HUDEP-2 (cell line): ENCODE data around the gene OSER1.

ENCODE experiments used
- DNase-seq, 76 experiments: peaks; one replicate each; lab custom pipeline; 2025; ENCODE audit not compliant: unreplicated experiment in 76 of 76; lab: John Stamatoyannopoulos, UW

The OSER1 gene

GRCh38 chr20:44228465-44229258 is 18.1 kb upstream of the OSER1 start:
- DNase-seq: no peak

GRCh38 chr20:44224637-44225036 is 14.1 kb upstream of the OSER1 start:
- DNase-seq: peak in 39 of 76 experiments; percentile 3 to 61 (median 27)

- no peak for DNase-seq
Observed at GRCh38 chr20:44223721-44224120, 13.2 kb upstream of the OSER1 start.

GRCh38 chr20:44222633-44223368 is 12.2 kb upstream of the OSER1 start:
- peak in 6 of 76 experiments; percentile 5 to 50 (median 18) for DNase-seq

- no peak for DNase-seq
Observed at GRCh38 chr20:44222027-44222426, 11.5 kb upstream of the OSER1 start.

GRCh38 chr20:44221368-44221954 is 10.9 kb upstream of the OSER1 start:
- DNase-seq: peak in 37 of 76 experiments; percentile 5 to 58 (median 26)

- peak in 1 of 76 experiments; percentile 30 for DNase-seq
Observed at GRCh38 chr20:44219791-44220190, 9.2 kb upstream of the OSER1 start.

GRCh38 chr20:44219170-44219730 is 8.7 kb upstream of the OSER1 start:
- DNase-seq: peak in 28 of 76 experiments; percentile 4 to 57 (median 32)

GRCh38 chr20:44218446-44218845 is 7.9 kb upstream of the OSER1 start:
- DNase-seq: no peak

- peak in 65 of 76 experiments; percentile 8 to 81 (median 56) for DNase-seq
Observed at GRCh38 chr20:44217342-44218092, 6.9 kb upstream of the OSER1 start.

- peak in 62 of 76 experiments; percentile 6 to 80 (median 50) for DNase-seq
Observed at GRCh38 chr20:44215125-44215524, 4.6 kb upstream of the OSER1 start.

- DNase-seq: no peak
Observed at GRCh38 chr20:44212792-44213191, 2.2 kb upstream of the OSER1 start.

- peak in 2 of 76 experiments; percentile 9 to 30 for DNase-seq
Observed at GRCh38 chr20:44211177-44212039, 837 bp upstream of the OSER1 start.

- peak in 1 of 76 experiments; percentile 66 for DNase-seq
Observed at GRCh38 chr20:44209686-44210405, 725 bp downstream of the OSER1 start.

GRCh38 chr20:44208770-44209169 is 1.8 kb downstream of the OSER1 start:
- DNase-seq: no peak

- DNase-seq: no peak
Observed at GRCh38 chr20:44208165-44208564, 2.4 kb downstream of the OSER1 start.

GRCh38 chr20:44207126-44207723 is 3.3 kb downstream of the OSER1 start:
- no peak for DNase-seq

- no peak for DNase-seq
Observed at GRCh38 chr20:44206132-44206531, 4.4 kb downstream of the OSER1 start.
